ENCODE data around the gene INAFM2. TPM values are rescaled to one million over a fixed set of nuclear protein-coding genes. Genes with fewer than 3 reads are reported as not detected.

INAFM2 gene
- total and polyA plus RNA-seq, 2 experiments from 2014 or later, result 186 to 217 TPM

GRCh38 chr15:40293905-40294895 is 29.3 kb upstream of the INAFM2 start:
- no peak overlapping the region for H3K4me3 ChIP-seq
- H3K4me1 ChIP-seq (ENCODE audit: low read depth), result peaks cover 56% of the 10 kb centered on the region
- H3K27me3 ChIP-seq, result peaks cover 15% of the 10 kb centered on the region
- DNase-seq (ENCODE audit: low read depth in 1 of 2, low spot score in 1 of 2), result no peak
- TF ChIP-seq CTCF (IDR thresholded peaks at IDR 0.05; ENCODE audit: low read depth, low read length), result no peak
- no peaks in the 10 kb centered on the region for H3K36me3 ChIP-seq
- no peak overlapping the region for H3K27ac ChIP-seq
- H3K9me3 ChIP-seq (ENCODE audit: low read depth), result no peaks in the 10 kb centered on the region

- TF ChIP-seq CTCF (IDR thresholded peaks at IDR 0.05; ENCODE audit: low read depth, low read length), result no peak
- H3K4me1 ChIP-seq (ENCODE audit: low read depth), result peaks cover 56% of the 10 kb centered on the region
- peaks cover 11% of the 10 kb centered on the region for H3K27me3 ChIP-seq
- no peaks in the 10 kb centered on the region for H3K36me3 ChIP-seq
- H3K4me3 ChIP-seq, result no peak overlapping the region
- H3K9me3 ChIP-seq (ENCODE audit: low read depth), result no peaks in the 10 kb centered on the region
- peak overlapping the region; percentile 86 for H3K27ac ChIP-seq
- no peak for DNase-seq (ENCODE audit: low read depth in 1 of 2, low spot score in 1 of 2)
Observed at GRCh38 chr15:40295297-40295696, 28.2 kb upstream of the INAFM2 start.

GRCh38 chr15:40295877-40296560 is 27.5 kb upstream of the INAFM2 start:
- TF ChIP-seq CTCF (IDR thresholded peaks at IDR 0.05; ENCODE audit: low read depth, low read length), result no peak
- no peaks in the 10 kb centered on the region for H3K9me3 ChIP-seq (ENCODE audit: low read depth)
- no peak overlapping the region for H3K4me3 ChIP-seq
- DNase-seq (ENCODE audit: low read depth in 1 of 2, low spot score in 1 of 2), result peak; percentile 20 to 87
- H3K36me3 ChIP-seq, result no peaks in the 10 kb centered on the region
- H3K27ac ChIP-seq, result peak overlapping the region; percentile 86
- H3K4me1 ChIP-seq (ENCODE audit: low read depth), result peaks cover 62% of the 10 kb centered on the region
- H3K27me3 ChIP-seq, result peaks cover 8% of the 10 kb centered on the region

- Histone ChIP-seq H3K9me3 (ENCODE audit: low read depth) (no peaks in the 10 kb centered on the region), H3K4me3 (no peak overlapping the region), H3K4me1 (ENCODE audit: low read depth) (peaks cover 64% of the 10 kb centered on the region), H3K36me3 (no peaks in the 10 kb centered on the region), H3K27me3 (peaks cover 6% of the 10 kb centered on the region), H3K27ac (peak overlapping the region; percentile 86)
- no peak for TF ChIP-seq CTCF (IDR thresholded peaks at IDR 0.05; ENCODE audit: low read depth, low read length)
- no peak for DNase-seq (ENCODE audit: low read depth in 1 of 2, low spot score in 1 of 2)
Observed at GRCh38 chr15:40296561-40297230, 26.8 kb upstream of the INAFM2 start.

GRCh38 chr15:40297356-40297755 is 26.1 kb upstream of the INAFM2 start:
- H3K27ac ChIP-seq, result peak overlapping the region; percentile 86
- no peaks in the 10 kb centered on the region for H3K27me3 ChIP-seq
- H3K4me3 ChIP-seq, result no peak overlapping the region
- H3K9me3 ChIP-seq (ENCODE audit: low read depth), result no peaks in the 10 kb centered on the region
- no peak for TF ChIP-seq CTCF (IDR thresholded peaks at IDR 0.05; ENCODE audit: low read depth, low read length)
- no peaks in the 10 kb centered on the region for H3K36me3 ChIP-seq
- DNase-seq (ENCODE audit: low read depth in 1 of 2, low spot score in 1 of 2), result no peak
- peaks cover 66% of the 10 kb centered on the region for H3K4me1 ChIP-seq (ENCODE audit: low read depth)

Measured in cardiac muscle cell (in vitro differentiated cells and primary cell).